Naive thymus-derived CD4-positive, alpha-beta T cell (primary cell): Measurements from ENCODE around the gene CAMK2D. TPM values are rescaled to one million over a fixed set of nuclear protein-coding genes. Genes with fewer than 3 reads are reported as not detected.

ENCODE experiments used
- ATAC-seq: fragments of 150-1000 bp; cut with Tn5 transposase; 2 replicates; pipeline ENCODE4 v1.10.0; 2021; ENCODE audit warnings: mild to moderate bottlenecking, moderate library complexity
- CTCF ChIA-PET: fragments of 350-600 bp; sonication (Branson Sonifier 250); formaldehyde crosslinking; loops from one replicate; lab custom pipeline; 2021; ENCODE audit warnings: antibody characterized with exemption; lab: Charles Lee
- POLR2A ChIA-PET: fragments of 350-600 bp; sonication (Branson Sonifier 250); formaldehyde crosslinking; loops from one replicate; lab custom pipeline; 2021; ENCODE audit warnings: antibody characterized with exemption, inconsistent platforms; lab: Charles Lee
- DNase-seq, 9 donors: peaks; one replicate each; pipeline versions ENCODE4 v3.0.0 to v3.0.0-alpha.2; 2020 to 2022; ENCODE audit warnings: mixed read lengths in 1 of 9
- H3K27ac ChIP-seq: one replicate; pipeline ENCODE4 v1.7.0; 2013; ENCODE audit warnings: mild to moderate bottlenecking, low read depth, low read length, moderate library complexity
- H3K27me3 ChIP-seq, 2 donors: one replicate each; pipeline ENCODE4 v1.7.0; 2013; ENCODE audit warnings: low read length in 2 of 2, mild to moderate bottlenecking in 2 of 2, moderate library complexity in 2 of 2; ENCODE audit not compliant: control insufficient read depth in 2 of 2, insufficient read depth in 2 of 2
- H3K36me3 ChIP-seq, 3 experiments: 1 replicate in 2 of 3; 2 replicates in 1 of 3; pipeline ENCODE4 v1.7.0; 2013; ENCODE audit warnings: low read length in 3 of 3, mild to moderate bottlenecking in 3 of 3, moderate library complexity in 1 of 3; ENCODE audit not compliant: insufficient read depth in 3 of 3, control insufficient read depth in 2 of 3
- H3K4me1 ChIP-seq, 2 donors: one replicate each; pipeline ENCODE4 v1.7.0; 2013; ENCODE audit warnings: low read length in 2 of 2, mild to moderate bottlenecking in 2 of 2, moderate library complexity in 1 of 2; ENCODE audit not compliant: control insufficient read depth in 2 of 2, insufficient read depth in 2 of 2
- H3K4me3 ChIP-seq: 2 replicates; pipeline ENCODE4 v1.7.0; 2013; ENCODE audit warnings: mild to moderate bottlenecking, low read length
- H3K9me3 ChIP-seq, 3 experiments: 1 replicate in 2 of 3; 2 replicates in 1 of 3; pipeline ENCODE4 v1.7.0; 2013; ENCODE audit warnings: low read length in 3 of 3; ENCODE audit not compliant: control insufficient read depth in 2 of 3
- H3K27ac Mint-ChIP-seq, 9 donors: one replicate each; pipeline ENCODE4 v1.8.0; 2020 to 2022; ENCODE audit warnings: mixed read lengths in 9 of 9, mild to moderate bottlenecking in 8 of 9, moderate library complexity in 5 of 9, inconsistent platforms in 2 of 9
- H3K27me3 Mint-ChIP-seq, 5 donors: one replicate each; pipeline ENCODE4 v1.8.0; 2021 to 2022; ENCODE audit warnings: mixed read lengths in 5 of 5, mild to moderate bottlenecking in 1 of 5
- H3K36me3 Mint-ChIP-seq, 5 donors: one replicate each; pipeline ENCODE4 v1.8.0; 2020 to 2022; ENCODE audit warnings: mixed read lengths in 5 of 5, mild to moderate bottlenecking in 3 of 5, inconsistent platforms in 1 of 5
- H3K4me1 Mint-ChIP-seq, 7 donors: one replicate each; pipeline ENCODE4 v1.8.0; 2020 to 2022; ENCODE audit warnings: mixed read lengths in 7 of 7, mild to moderate bottlenecking in 3 of 7, inconsistent platforms in 1 of 7
- H3K4me3 Mint-ChIP-seq, 10 donors: one replicate each; pipeline ENCODE4 v1.8.0; 2020 to 2022; ENCODE audit warnings: mild to moderate bottlenecking in 10 of 10, mixed read lengths in 10 of 10, moderate library complexity in 6 of 10, inconsistent platforms in 2 of 10
- H3K9me3 Mint-ChIP-seq, 11 donors: one replicate each; pipeline ENCODE4 v1.8.0; 2020 to 2022; ENCODE audit warnings: mixed read lengths in 11 of 11, mild to moderate bottlenecking in 4 of 11, inconsistent platforms in 1 of 11, moderate library complexity in 1 of 11
- intact Hi-C, 2 donors: fragments of 100-400 bp; cut with micrococcal nuclease; formaldehyde crosslinking; loops; one replicate each; pipeline ENCODE4 v1.15.1; 2023
- polyA plus RNA-seq, 2 donors: library from polyadenylated mRNA; unstranded; fragments of 300-500 nt; fragmentation: Illumina TruSeq; gene quantifications; one replicate each; pipeline ENCODE4 v1.2.3, GENCODE V29; 2021
- total RNA-seq, 6 experiments: library from RNA in 5 of 6; stranded (reverse) in 5 of 6; gene quantifications; 1 replicate in 5 of 6; 2 replicates in 1 of 6; pipeline ENCODE4 v1.2.3 and lab custom pipeline; 2021 to 2026

CAMK2D gene
- total and polyA plus RNA-seq, 7 experiments from 2014 or later: 13.5 to 41.2 (median 36.1) TPM

GRCh38 chr4:113472864-113473263 lies 288.7 kb downstream of the CAMK2D start:
- DNase-seq: no peak
- H3K27ac ChIP-seq: no peak overlapping the region
- ChIA-PET CTCF (no interaction called here), POLR2A (no interaction called here)
- H3K4me3 ChIP-seq: no peak overlapping the region
- ATAC-seq: no peak
- H3K9me3 Mint-ChIP-seq: peaks cover 0 to 14% (median 0%) of the 10 kb centered on the region in 11 donors
- no peaks in the 10 kb centered on the region for H3K4me1 ChIP-seq
- H3K27ac Mint-ChIP-seq: no peak overlapping the region
- intact Hi-C loops: no loop called here
- H3K9me3 ChIP-seq: no peaks in the 10 kb centered on the region
- H3K4me1 Mint-ChIP-seq: peaks cover 0 to 10% (median 0%) of the 10 kb centered on the region in 7 donors
- H3K36me3 ChIP-seq: no peaks in the 10 kb centered on the region
- H3K4me3 Mint-ChIP-seq: no peak overlapping the region
- no peaks in the 10 kb centered on the region for H3K27me3 Mint-ChIP-seq
- peaks cover 0 to 44% (median 38%) of the 10 kb centered on the region in 5 donors for H3K36me3 Mint-ChIP-seq
- no peaks in the 10 kb centered on the region for H3K27me3 ChIP-seq

- H3K4me1 ChIP-seq: no peaks in the 10 kb centered on the region
- H3K9me3 ChIP-seq: no peaks in the 10 kb centered on the region
- no peak for DNase-seq
- H3K27ac ChIP-seq: no peak overlapping the region
- H3K36me3 Mint-ChIP-seq: peaks cover 0 to 38% (median 30%) of the 10 kb centered on the region in 5 donors
- intact Hi-C loops: no loop called here
- no peak overlapping the region for H3K4me3 ChIP-seq
- no peak for ATAC-seq
- no peaks in the 10 kb centered on the region for H3K36me3 ChIP-seq
- peaks cover 0 to 6% (median 0%) of the 10 kb centered on the region in 11 donors for H3K9me3 Mint-ChIP-seq
- no peaks in the 10 kb centered on the region for H3K27me3 ChIP-seq
- ChIA-PET CTCF (no interaction called here), POLR2A (no interaction called here)
- H3K27me3 Mint-ChIP-seq: no peaks in the 10 kb centered on the region
- peak overlapping the region in 2 of 9 donors; percentile 24 to 43 for H3K27ac Mint-ChIP-seq
- peaks cover 0 to 14% (median 0%) of the 10 kb centered on the region in 7 donors for H3K4me1 Mint-ChIP-seq
- H3K4me3 Mint-ChIP-seq: no peak overlapping the region
Measured at GRCh38 chr4:113471146-113471860, 290.2 kb downstream of the CAMK2D start.

GRCh38 chr4:113469926-113470325 lies 291.6 kb downstream of the CAMK2D start:
- peak overlapping the region in 2 of 9 donors; percentile 25 to 50 for H3K27ac Mint-ChIP-seq
- H3K9me3 Mint-ChIP-seq: no peaks in the 10 kb centered on the region
- no peaks in the 10 kb centered on the region for H3K27me3 Mint-ChIP-seq
- no peaks in the 10 kb centered on the region for H3K4me1 ChIP-seq
- no peaks in the 10 kb centered on the region for H3K9me3 ChIP-seq
- POLR2A ChIA-PET: no interaction called here
- H3K36me3 ChIP-seq: peaks cover 0 to 1% (median 0%) of the 10 kb centered on the region in 3 experiments
- H3K4me3 ChIP-seq: no peak overlapping the region
- no peak overlapping the region for H3K27ac ChIP-seq
- ATAC-seq: no peak
- H3K36me3 Mint-ChIP-seq: peaks cover 0 to 33% (median 27%) of the 10 kb centered on the region in 5 donors
- CTCF ChIA-PET: no interaction called here
- peaks cover 0 to 14% (median 0%) of the 10 kb centered on the region in 7 donors for H3K4me1 Mint-ChIP-seq
- H3K27me3 ChIP-seq: no peaks in the 10 kb centered on the region
- no peak for DNase-seq
- intact Hi-C loops: no loop called here
- H3K4me3 Mint-ChIP-seq: no peak overlapping the region

GRCh38 chr4:113469023-113469390 lies 292.5 kb downstream of the CAMK2D start:
- Mint-ChIP-seq H3K36me3 (peaks cover 0 to 42% (median 29%) of the 10 kb centered on the region in 5 donors), H3K27me3 (no peaks in the 10 kb centered on the region), H3K4me1 (peaks cover 0 to 14% (median 0%) of the 10 kb centered on the region in 7 donors), H3K4me3 (no peak overlapping the region), H3K9me3 (no peaks in the 10 kb centered on the region), H3K27ac (peak overlapping the region in 2 of 9 donors; percentile 9 to 25)
- no peaks in the 10 kb centered on the region for H3K9me3 ChIP-seq
- POLR2A ChIA-PET: no interaction called here
- no peaks in the 10 kb centered on the region for H3K4me1 ChIP-seq
- CTCF ChIA-PET: no interaction called here
- DNase-seq (no peak), ATAC-seq (no peak)
- H3K27ac ChIP-seq: no peak overlapping the region
- no peaks in the 10 kb centered on the region for H3K27me3 ChIP-seq
- H3K36me3 ChIP-seq: peaks cover 0 to 5% (median 2%) of the 10 kb centered on the region in 3 experiments
- intact Hi-C loops: no loop called here
- no peak overlapping the region for H3K4me3 ChIP-seq

- peak in 1 of 9 donors; percentile 32 for DNase-seq
- peak overlapping the region in 6 of 9 donors; percentile 10 to 61 (median 38) for H3K27ac Mint-ChIP-seq
Measured at GRCh38 chr4:113468165-113469022, 293.1 kb downstream of the CAMK2D start.

GRCh38 chr4:113467581-113467980 lies 294.0 kb downstream of the CAMK2D start:
- no peaks in the 10 kb centered on the region for H3K27me3 Mint-ChIP-seq
- intact Hi-C loops: no loop called here
- Histone ChIP-seq H3K4me3 (no peak overlapping the region), H3K27me3 (no peaks in the 10 kb centered on the region), H3K9me3 (no peaks in the 10 kb centered on the region), H3K4me1 (no peaks in the 10 kb centered on the region), H3K27ac (no peak overlapping the region), H3K36me3 (peaks cover 0 to 5% (median 4%) of the 10 kb centered on the region in 3 experiments)
- H3K36me3 Mint-ChIP-seq: peaks cover 0 to 41% (median 30%) of the 10 kb centered on the region in 5 donors
- POLR2A ChIA-PET: interaction anchor here (0.8 kb wide), 1 partner anchor 64 kb away, joined by 3 read pairs; no protein-coding TSS in a partner anchor
- H3K4me3 Mint-ChIP-seq: no peak overlapping the region
- H3K27ac Mint-ChIP-seq: peak overlapping the region in 3 of 9 donors; percentile 10 to 50 (median 30)
- ATAC-seq (no peak), DNase-seq (no peak)
- CTCF ChIA-PET: no interaction called here
- no peaks in the 10 kb centered on the region for H3K9me3 Mint-ChIP-seq
- H3K4me1 Mint-ChIP-seq: peaks cover 0 to 14% (median 0%) of the 10 kb centered on the region in 7 donors

More at GRCh38 chr4:113468165-113469022, 293.1 kb downstream of the CAMK2D start:
- peak; percentile 16 for ATAC-seq
- intact Hi-C loops: no loop called here
- peaks cover 0 to 5% (median 4%) of the 10 kb centered on the region in 3 experiments for H3K36me3 ChIP-seq
- Mint-ChIP-seq H3K4me3 (no peak overlapping the region), H3K36me3 (peaks cover 0 to 44% (median 30%) of the 10 kb centered on the region in 5 donors), H3K27me3 (no peaks in the 10 kb centered on the region), H3K9me3 (no peaks in the 10 kb centered on the region), H3K4me1 (peaks cover 0 to 14% (median 0%) of the 10 kb centered on the region in 7 donors)
- H3K9me3 ChIP-seq: no peaks in the 10 kb centered on the region
- no peaks in the 10 kb centered on the region for H3K27me3 ChIP-seq
- ChIA-PET CTCF (no interaction called here), POLR2A (interaction anchor here (0.8 kb wide), 1 partner anchor 65 kb away, joined by 3 read pairs; no protein-coding TSS in a partner anchor)
- no peak overlapping the region for H3K27ac ChIP-seq
- H3K4me1 ChIP-seq: no peaks in the 10 kb centered on the region
- H3K4me3 ChIP-seq: no peak overlapping the region
